ENCODE measurements around the gene SVBP.

GRCh38 chr1:42820813-42821212 lies 3.6 kb upstream of the SVBP start:
- TF ChIP-seq, protein P1, sequence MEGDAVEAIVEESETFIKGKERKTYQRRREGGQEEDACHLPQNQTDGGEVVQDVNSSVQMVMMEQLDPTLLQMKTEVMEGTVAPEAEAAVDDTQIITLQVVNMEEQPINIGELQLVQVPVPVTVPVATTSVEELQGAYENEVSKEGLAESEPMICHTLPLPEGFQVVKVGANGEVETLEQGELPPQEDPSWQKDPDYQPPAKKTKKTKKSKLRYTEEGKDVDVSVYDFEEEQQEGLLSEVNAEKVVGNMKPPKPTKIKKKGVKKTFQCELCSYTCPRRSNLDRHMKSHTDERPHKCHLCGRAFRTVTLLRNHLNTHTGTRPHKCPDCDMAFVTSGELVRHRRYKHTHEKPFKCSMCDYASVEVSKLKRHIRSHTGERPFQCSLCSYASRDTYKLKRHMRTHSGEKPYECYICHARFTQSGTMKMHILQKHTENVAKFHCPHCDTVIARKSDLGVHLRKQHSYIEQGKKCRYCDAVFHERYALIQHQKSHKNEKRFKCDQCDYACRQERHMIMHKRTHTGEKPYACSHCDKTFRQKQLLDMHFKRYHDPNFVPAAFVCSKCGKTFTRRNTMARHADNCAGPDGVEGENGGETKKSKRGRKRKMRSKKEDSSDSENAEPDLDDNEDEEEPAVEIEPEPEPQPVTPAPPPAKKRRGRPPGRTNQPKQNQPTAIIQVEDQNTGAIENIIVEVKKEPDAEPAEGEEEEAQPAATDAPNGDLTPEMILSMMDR (conservative IDR thresholded peaks at IDR 0.05; ENCODE audit: low read length): no peak
- no peak for TF ChIP-seq EZH2phosphoT487 (IDR thresholded peaks at IDR 0.05; ENCODE audit: borderline replicate concordance, low read depth, low read length)
